OCI-M2 (cell line): ENCODE data around the gene ST13.
"Not testable (repeated sequence)": the region's sequence is repeated elsewhere in the genome, so short reads cannot be mapped to it uniquely, and the experiment has no call there.

Source experiments
- DNase-seq: peaks from one replicate; lab custom pipeline; 2025; ENCODE audit not compliant: unreplicated experiment; lab: John Stamatoyannopoulos, UW

Gene ST13

GRCh38 chr22:40856513-40857308, at the start of gene ST13, which contains the start of gene XPNPEP3:
ST13 (minus strand) TSS chr22:40856639; CDS start chr22:40856540, 99 bp downstream.
XPNPEP3 (plus strand) TSS chr22:40857148; CDS start chr22:40857182, 34 bp downstream.
- DNase-seq = peak; percentile 93

GRCh38 chr22:40904101-40904500, 47.7 kb upstream of the ST13 start:
- no peak for DNase-seq

GRCh38 chr22:40898850-40899357, 42.5 kb upstream of the ST13 start:
- no peak for DNase-seq

GRCh38 chr22:40894417-40894816, 38.0 kb upstream of the ST13 start:
- no peak for DNase-seq

GRCh38 chr22:40890881-40891280, 34.4 kb upstream of the ST13 start:
- DNase-seq = no peak

GRCh38 chr22:40889116-40889515, 32.7 kb upstream of the ST13 start:
- no peak for DNase-seq

- no peak for DNase-seq
Measured at GRCh38 chr22:40878922-40879321, 22.5 kb upstream of the ST13 start.

GRCh38 chr22:40877488-40877887, 21.0 kb upstream of the ST13 start:
- DNase-seq = no peak

GRCh38 chr22:40876907-40877306, 20.5 kb upstream of the ST13 start:
- no peak for DNase-seq

GRCh38 chr22:40875111-40875510, 18.7 kb upstream of the ST13 start:
- no peak for DNase-seq

- no peak for DNase-seq
Measured at GRCh38 chr22:40874016-40874415, 17.6 kb upstream of the ST13 start.

- DNase-seq = not testable (repeated sequence)
Measured at GRCh38 chr22:40868379-40868778, 11.9 kb upstream of the ST13 start.

- no peak for DNase-seq
Measured at GRCh38 chr22:40867109-40867508, 10.7 kb upstream of the ST13 start.

- no peak for DNase-seq
Measured at GRCh38 chr22:40862537-40862936, 6.1 kb upstream of the ST13 start.

GRCh38 chr22:40862013-40862412, 5.6 kb upstream of the ST13 start, which contains the start of gene DNAJB7:
DNAJB7 (minus strand) TSS chr22:40862113; CDS start chr22:40861994, 119 bp downstream.
- no peak for DNase-seq

GRCh38 chr22:40857309-40857855, 943 bp upstream of the ST13 start:
- DNase-seq = no peak

GRCh38 chr22:40855979-40856512, 393 bp downstream of the ST13 start:
- DNase-seq = no peak

- no peak for DNase-seq
Measured at GRCh38 chr22:40855071-40855978, 1.1 kb downstream of the ST13 start.

GRCh38 chr22:40853961-40854360, 2.5 kb downstream of the ST13 start:
- no peak for DNase-seq

- DNase-seq = no peak
Measured at GRCh38 chr22:40853333-40853732, 3.1 kb downstream of the ST13 start.

GRCh38 chr22:40845816-40846215, 10.6 kb downstream of the ST13 start:
- not testable (repeated sequence) for DNase-seq
